HG02588 (cell line): ENCODE data around the gene ZSWIM3.

Source experiments
- ATAC-seq: cut with Tn5 transposase; IDR thresholded peaks from one replicate; pipeline ENCODE4 v1.9.1; 2021; ENCODE audit warnings: mild to moderate bottlenecking, moderate library complexity; ENCODE audit not compliant: unreplicated experiment

Gene ZSWIM3

GRCh38 chr20:45927071-45927878 lies 69.9 kb downstream of the ZSWIM3 start:
- ATAC-seq, result no peak
